HEK293 (cell line): ENCODE measurements around the gene EXOSC5.

Source experiments
- CTCF ChIA-PET: fragments of 350-600 bp; formaldehyde crosslinking; extraction: SDS; loops from one replicate; lab custom pipeline; 2021; ENCODE audit warnings: antibody characterized with exemption; lab: Yijun Ruan, JAX
- POLR2A ChIA-PET: fragments of 300-600 bp; formaldehyde crosslinking; extraction: SDS; loops from one replicate; lab custom pipeline; 2020; ENCODE audit warnings: antibody characterized with exemption, inconsistent platforms; lab: Yijun Ruan, JAX
- H3K27ac ChIP-seq: fragments of 200-500 bp; sonication (Bioruptor generic); 2 replicates; pipeline ENCODE4 v1.5.1; 2014; ENCODE audit warnings: low read depth, low read length, control low read depth, inconsistent platforms; ENCODE audit errors: extremely low read depth
- H3K36me3 ChIP-seq, 2 experiments: fragments of 200-500 bp in 1 of 2; sonication (Bioruptor generic) in 1 of 2; 1 replicate in 1 of 2; 2 replicates in 1 of 2; pipeline ENCODE4 v1.5.1; 2014 to 2017; ENCODE audit warnings: inconsistent platforms in 2 of 2, low read length in 2 of 2; ENCODE audit not compliant: control insufficient read depth in 2 of 2, insufficient read depth in 1 of 2
- H3K4me1 ChIP-seq: fragments of 200-500 bp; sonication (Bioruptor generic); 2 replicates; pipeline ENCODE4 v1.5.1; 2014; ENCODE audit warnings: mild to moderate bottlenecking, low read length, inconsistent platforms; ENCODE audit not compliant: control insufficient read depth, insufficient read depth
- H3K4me3 ChIP-seq: 2 replicates; pipeline ENCODE4 v1.5.1; 2011; ENCODE audit warnings: low read depth, mild to moderate bottlenecking, control low read depth, low read length, moderate library complexity
- H3K9me3 ChIP-seq: fragments of 200-500 bp; sonication (Bioruptor generic); 2 replicates; pipeline ENCODE4 v1.5.1; 2014; ENCODE audit warnings: low read depth, low read length, inconsistent platforms; ENCODE audit not compliant: control insufficient read depth, insufficient read depth
- KLF9 ChIP-seq: fragments of 450-650 bp; formaldehyde crosslinking; IDR thresholded peaks from 2 replicates; pipeline ENCODE4 v1.5.1; 2016; ENCODE audit warnings: missing biosample characterization, missing genetic modification characterization, low read depth
- RBAK ChIP-seq: fragments of 450-650 bp; formaldehyde crosslinking; IDR thresholded peaks from 2 replicates; pipeline ENCODE4 v1.5.1; 2016; ENCODE audit warnings: missing biosample characterization, missing genetic modification characterization
- TRIM28 ChIP-seq: IDR thresholded peaks from 2 replicates; pipeline ENCODE4 v1.6.1; 2011; ENCODE audit warnings: low read length, control low read depth, borderline replicate concordance
- ZFP69B ChIP-seq: fragments of 450-650 bp; formaldehyde crosslinking; IDR thresholded peaks from 2 replicates; pipeline ENCODE4 v1.5.1; 2016; ENCODE audit warnings: missing biosample characterization, missing genetic modification characterization
- ZNF10 ChIP-seq: fragments of 450-650 bp; formaldehyde crosslinking; IDR thresholded peaks from 2 replicates; pipeline ENCODE4 v1.5.1; 2017; ENCODE audit warnings: missing biosample characterization, missing genetic modification characterization
- ZNF202 ChIP-seq: fragments of 450-650 bp; formaldehyde crosslinking; IDR thresholded peaks from 2 replicates; pipeline ENCODE4 v1.5.1; 2016; ENCODE audit warnings: missing biosample characterization, missing genetic modification characterization, borderline replicate concordance
- ZNF211 ChIP-seq: fragments of 450-650 bp; formaldehyde crosslinking; IDR thresholded peaks from 2 replicates; pipeline ENCODE4 v1.5.1; 2016; ENCODE audit warnings: low read depth, missing biosample characterization, missing genetic modification characterization
- ZNF292 ChIP-seq: fragments of 450-650 bp; formaldehyde crosslinking; IDR thresholded peaks from 2 replicates; pipeline ENCODE4 v1.5.1; 2016; ENCODE audit warnings: low read depth, missing biosample characterization, missing genetic modification characterization, borderline replicate concordance
- ZNF335 ChIP-seq: fragments of 450-650 bp; formaldehyde crosslinking; conservative IDR thresholded peaks from 2 replicates; pipeline ENCODE4 v1.5.1; 2016; ENCODE audit warnings: missing biosample characterization, missing genetic modification characterization
- ZNF341 ChIP-seq: fragments of 450-650 bp; formaldehyde crosslinking; IDR thresholded peaks from 2 replicates; pipeline ENCODE4; 2016; ENCODE audit warnings: low read depth, missing biosample characterization, missing genetic modification characterization
- ZNF501 ChIP-seq: fragments of 450-650 bp; formaldehyde crosslinking; IDR thresholded peaks from 2 replicates; pipeline ENCODE4 v1.5.1; 2016; ENCODE audit warnings: missing biosample characterization, missing genetic modification characterization
- ZNF629 ChIP-seq: fragments of 450-650 bp; formaldehyde crosslinking; IDR thresholded peaks from 2 replicates; pipeline ENCODE4 v1.5.1; 2017; ENCODE audit warnings: missing biosample characterization, missing genetic modification characterization
- ZNF654 ChIP-seq: fragments of 450-650 bp; formaldehyde crosslinking; IDR thresholded peaks from 2 replicates; pipeline ENCODE4 v1.5.1; 2016; ENCODE audit warnings: low read depth, missing biosample characterization, missing genetic modification characterization
- ZNF76 ChIP-seq: fragments of 450-650 bp; formaldehyde crosslinking; IDR thresholded peaks from 2 replicates; pipeline ENCODE4; 2016; ENCODE audit warnings: low read depth, missing biosample characterization, missing genetic modification characterization, borderline replicate concordance
- ZNF837 ChIP-seq: fragments of 450-650 bp; formaldehyde crosslinking; IDR thresholded peaks from 2 replicates; pipeline ENCODE4 v1.5.1; 2016; ENCODE audit warnings: missing biosample characterization, missing genetic modification characterization
- ZNF843 ChIP-seq: fragments of 450-650 bp; formaldehyde crosslinking; IDR thresholded peaks from 2 replicates; pipeline ENCODE4 v1.5.1; 2016; ENCODE audit warnings: missing biosample characterization, missing genetic modification characterization
- TF ChIP-seq, protein P1 (sequence below): fragments of 450-650 bp; formaldehyde crosslinking; IDR thresholded peaks from 2 replicates; pipeline ENCODE4 v1.5.1; 2016; ENCODE audit warnings: missing biosample characterization, missing genetic modification characterization
- TF ChIP-seq, protein P2 (sequence below): fragments of 450-650 bp; formaldehyde crosslinking; optimal IDR thresholded peaks from 2 replicates; pipeline ENCODE3; 2016; ENCODE audit warnings: missing biosample characterization, mild to moderate bottlenecking, missing genetic modification characterization
- TF ChIP-seq, protein P3 (sequence below): fragments of 450-650 bp; formaldehyde crosslinking; IDR thresholded peaks from 2 replicates; pipeline ENCODE4 v1.5.1; 2017; ENCODE audit warnings: missing biosample characterization, missing genetic modification characterization
- TF ChIP-seq, protein P4 (sequence below): fragments of 450-650 bp; formaldehyde crosslinking; IDR thresholded peaks from 2 replicates; pipeline ENCODE4 v1.5.1; 2016; ENCODE audit warnings: missing biosample characterization, missing genetic modification characterization, borderline replicate concordance
- TF ChIP-seq, protein P5 (sequence below): fragments of 450-650 bp; formaldehyde crosslinking; IDR thresholded peaks from 2 replicates; pipeline ENCODE4; 2016; ENCODE audit warnings: missing biosample characterization, missing genetic modification characterization
- TF ChIP-seq, protein P6 (sequence below): fragments of 450-650 bp; formaldehyde crosslinking; IDR thresholded peaks from 2 replicates; pipeline ENCODE4 v1.5.1; 2016; ENCODE audit warnings: missing biosample characterization, missing genetic modification characterization

EXOSC5 gene

DNA sequence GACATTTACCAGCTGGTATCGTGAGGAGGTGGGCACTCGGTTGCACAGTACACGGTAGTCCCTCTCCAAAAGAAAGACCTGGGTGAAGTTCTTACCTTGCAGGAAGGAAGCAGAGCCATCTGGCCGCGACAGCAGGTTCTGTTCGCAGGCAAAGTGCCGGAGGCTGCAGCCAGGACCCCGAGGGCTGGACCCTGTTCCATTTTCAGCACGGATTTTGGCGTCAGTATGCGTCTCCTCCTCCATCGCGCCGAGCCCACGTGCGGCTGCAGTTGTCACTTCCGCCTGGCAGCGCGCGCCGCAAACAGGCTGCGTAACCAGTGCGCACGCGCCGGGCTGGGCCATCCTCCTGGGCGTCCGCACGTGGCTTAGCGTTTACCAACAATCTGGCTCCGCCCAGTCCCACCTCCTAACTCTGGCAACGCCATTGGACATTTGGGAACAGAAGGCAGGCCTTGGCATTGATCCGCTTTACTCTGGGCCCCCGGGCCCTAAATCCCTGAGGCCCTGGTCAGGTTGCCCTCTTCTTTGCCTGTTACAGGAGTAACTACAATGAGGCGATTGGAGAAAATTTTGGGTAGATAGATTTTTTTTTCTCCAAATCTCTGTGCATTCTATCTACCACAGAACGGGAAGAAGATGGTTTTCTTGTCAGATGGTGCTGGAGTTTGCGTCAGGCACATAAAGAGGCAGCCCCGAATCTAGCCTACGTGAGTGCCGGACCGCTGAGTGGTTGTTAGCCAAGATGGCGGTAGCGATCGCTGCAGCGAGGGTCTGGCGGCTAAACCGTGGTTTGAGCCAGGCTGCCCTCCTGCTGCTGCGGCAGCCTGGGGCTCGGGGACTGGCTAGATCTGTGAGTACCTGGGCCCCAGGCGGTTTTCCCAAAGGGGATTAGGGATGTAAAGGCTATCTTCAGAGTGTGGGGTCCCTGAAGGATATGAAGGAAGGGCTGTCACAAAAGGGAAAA is at the start of gene EXOSC5, which contains the start of gene BCKDHA (continued):
- TF ChIP-seq ZNF654 (tag by site-specific recombination) (no peak), ZNF335 (tag by site-specific recombination) (peak; percentile 100), ZNF629 (tag by site-specific recombination) (peak; percentile 76), KLF9 (tag by site-specific recombination) (peak; percentile 56), ZFP69B (tag by site-specific recombination) (peak; percentile 68; the same call in 1 of the 2 replicates), TRIM28 (no peak), ZNF292 (tag by site-specific recombination) (no peak), ZNF501 (tag by site-specific recombination) (peak; percentile 36), RBAK (tag by site-specific recombination) (0 out of 2 replicates have a peak, but pooled peaks have one; percentile 8), ZNF10 (peak; percentile 26; the same call in 1 of the 2 replicates)
- TF ChIP-seq, protein P1, sequence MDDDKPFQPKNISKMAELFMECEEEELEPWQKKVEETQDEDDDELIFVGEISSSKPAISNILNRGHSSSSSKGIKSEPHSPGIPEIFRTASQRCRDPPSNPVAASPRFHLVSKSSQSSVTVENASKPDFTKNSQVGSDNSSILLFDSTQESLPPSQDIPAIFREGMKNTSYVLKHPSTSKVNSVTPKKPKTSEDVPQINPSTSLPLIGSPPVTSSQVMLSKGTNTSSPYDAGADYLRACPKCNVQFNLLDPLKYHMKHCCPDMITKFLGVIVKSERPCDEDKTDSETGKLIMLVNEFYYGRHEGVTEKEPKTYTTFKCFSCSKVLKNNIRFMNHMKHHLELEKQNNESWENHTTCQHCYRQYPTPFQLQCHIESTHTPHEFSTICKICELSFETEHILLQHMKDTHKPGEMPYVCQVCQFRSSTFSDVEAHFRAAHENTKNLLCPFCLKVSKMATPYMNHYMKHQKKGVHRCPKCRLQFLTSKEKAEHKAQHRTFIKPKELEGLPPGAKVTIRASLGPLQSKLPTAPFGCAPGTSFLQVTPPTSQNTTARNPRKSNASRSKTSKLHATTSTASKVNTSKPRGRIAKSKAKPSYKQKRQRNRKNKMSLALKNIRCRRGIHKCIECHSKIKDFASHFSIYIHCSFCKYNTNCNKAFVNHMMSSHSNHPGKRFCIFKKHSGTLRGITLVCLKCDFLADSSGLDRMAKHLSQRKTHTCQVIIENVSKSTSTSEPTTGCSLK (tag by site-specific recombination), result no peak
- TF ChIP-seq, protein P2, sequence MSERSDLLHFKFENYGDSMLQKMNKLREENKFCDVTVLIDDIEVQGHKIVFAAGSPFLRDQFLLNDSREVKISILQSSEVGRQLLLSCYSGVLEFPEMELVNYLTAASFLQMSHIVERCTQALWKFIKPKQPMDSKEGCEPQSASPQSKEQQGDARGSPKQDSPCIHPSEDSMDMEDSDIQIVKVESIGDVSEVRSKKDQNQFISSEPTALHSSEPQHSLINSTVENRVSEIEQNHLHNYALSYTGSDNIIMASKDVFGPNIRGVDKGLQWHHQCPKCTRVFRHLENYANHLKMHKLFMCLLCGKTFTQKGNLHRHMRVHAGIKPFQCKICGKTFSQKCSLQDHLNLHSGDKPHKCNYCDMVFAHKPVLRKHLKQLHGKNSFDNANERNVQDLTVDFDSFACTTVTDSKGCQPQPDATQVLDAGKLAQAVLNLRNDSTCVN, result peak; percentile 74

DNA sequence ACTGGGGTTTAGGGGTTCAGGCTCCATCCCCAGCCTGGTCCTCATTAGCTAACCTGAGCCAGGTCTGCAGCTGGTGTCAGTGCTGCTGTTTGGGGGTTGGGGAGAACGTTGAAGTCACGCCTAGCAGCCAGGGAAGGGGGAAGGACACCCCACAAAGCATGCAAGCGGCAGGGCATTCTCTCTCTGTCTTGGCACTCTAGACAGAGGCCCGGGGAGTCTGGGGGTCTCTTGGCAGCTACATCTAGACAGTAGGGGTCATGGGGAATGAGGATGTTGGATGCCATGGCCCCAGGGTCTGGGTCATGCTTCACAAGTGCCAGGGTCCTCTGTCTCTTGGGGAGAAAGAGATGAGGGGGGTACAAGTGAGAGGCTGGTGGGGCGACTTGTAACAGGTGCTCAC is 48.4 kb upstream of the EXOSC5 start:
- no peaks in the 10 kb centered on the region for H3K4me1 ChIP-seq
- ChIA-PET POLR2A (interaction anchor here (0.6 kb wide), 1 partner anchor 123 kb away, joined by 3 read pairs; no protein-coding TSS in a partner anchor), CTCF (interaction anchor here (0.5 to 10.4 kb wide), 4 partner anchors 110 to 247 kb away, joined by 3 to 433 read pairs (median 4); no protein-coding TSS in a partner anchor)
- no peak overlapping the region for H3K4me3 ChIP-seq
- H3K36me3 ChIP-seq, result no peaks in the 10 kb centered on the region
- H3K9me3 ChIP-seq, result no peaks in the 10 kb centered on the region
- no peak overlapping the region for H3K27ac ChIP-seq
- TF ChIP-seq ZNF341 (tag by site-specific recombination) (no peak), ZNF837 (tag by site-specific recombination) (no peak), ZNF211 (tag by site-specific recombination) (no peak), ZNF843 (tag by site-specific recombination) (no peak), ZNF76 (tag by site-specific recombination) (no peak), ZNF202 (tag by site-specific recombination) (no peak)
- TF ChIP-seq, protein P3, sequence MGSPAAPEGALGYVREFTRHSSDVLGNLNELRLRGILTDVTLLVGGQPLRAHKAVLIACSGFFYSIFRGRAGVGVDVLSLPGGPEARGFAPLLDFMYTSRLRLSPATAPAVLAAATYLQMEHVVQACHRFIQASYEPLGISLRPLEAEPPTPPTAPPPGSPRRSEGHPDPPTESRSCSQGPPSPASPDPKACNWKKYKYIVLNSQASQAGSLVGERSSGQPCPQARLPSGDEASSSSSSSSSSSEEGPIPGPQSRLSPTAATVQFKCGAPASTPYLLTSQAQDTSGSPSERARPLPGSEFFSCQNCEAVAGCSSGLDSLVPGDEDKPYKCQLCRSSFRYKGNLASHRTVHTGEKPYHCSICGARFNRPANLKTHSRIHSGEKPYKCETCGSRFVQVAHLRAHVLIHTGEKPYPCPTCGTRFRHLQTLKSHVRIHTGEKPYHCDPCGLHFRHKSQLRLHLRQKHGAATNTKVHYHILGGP (tag by site-specific recombination), result no peak
- TF ChIP-seq, protein P4, sequence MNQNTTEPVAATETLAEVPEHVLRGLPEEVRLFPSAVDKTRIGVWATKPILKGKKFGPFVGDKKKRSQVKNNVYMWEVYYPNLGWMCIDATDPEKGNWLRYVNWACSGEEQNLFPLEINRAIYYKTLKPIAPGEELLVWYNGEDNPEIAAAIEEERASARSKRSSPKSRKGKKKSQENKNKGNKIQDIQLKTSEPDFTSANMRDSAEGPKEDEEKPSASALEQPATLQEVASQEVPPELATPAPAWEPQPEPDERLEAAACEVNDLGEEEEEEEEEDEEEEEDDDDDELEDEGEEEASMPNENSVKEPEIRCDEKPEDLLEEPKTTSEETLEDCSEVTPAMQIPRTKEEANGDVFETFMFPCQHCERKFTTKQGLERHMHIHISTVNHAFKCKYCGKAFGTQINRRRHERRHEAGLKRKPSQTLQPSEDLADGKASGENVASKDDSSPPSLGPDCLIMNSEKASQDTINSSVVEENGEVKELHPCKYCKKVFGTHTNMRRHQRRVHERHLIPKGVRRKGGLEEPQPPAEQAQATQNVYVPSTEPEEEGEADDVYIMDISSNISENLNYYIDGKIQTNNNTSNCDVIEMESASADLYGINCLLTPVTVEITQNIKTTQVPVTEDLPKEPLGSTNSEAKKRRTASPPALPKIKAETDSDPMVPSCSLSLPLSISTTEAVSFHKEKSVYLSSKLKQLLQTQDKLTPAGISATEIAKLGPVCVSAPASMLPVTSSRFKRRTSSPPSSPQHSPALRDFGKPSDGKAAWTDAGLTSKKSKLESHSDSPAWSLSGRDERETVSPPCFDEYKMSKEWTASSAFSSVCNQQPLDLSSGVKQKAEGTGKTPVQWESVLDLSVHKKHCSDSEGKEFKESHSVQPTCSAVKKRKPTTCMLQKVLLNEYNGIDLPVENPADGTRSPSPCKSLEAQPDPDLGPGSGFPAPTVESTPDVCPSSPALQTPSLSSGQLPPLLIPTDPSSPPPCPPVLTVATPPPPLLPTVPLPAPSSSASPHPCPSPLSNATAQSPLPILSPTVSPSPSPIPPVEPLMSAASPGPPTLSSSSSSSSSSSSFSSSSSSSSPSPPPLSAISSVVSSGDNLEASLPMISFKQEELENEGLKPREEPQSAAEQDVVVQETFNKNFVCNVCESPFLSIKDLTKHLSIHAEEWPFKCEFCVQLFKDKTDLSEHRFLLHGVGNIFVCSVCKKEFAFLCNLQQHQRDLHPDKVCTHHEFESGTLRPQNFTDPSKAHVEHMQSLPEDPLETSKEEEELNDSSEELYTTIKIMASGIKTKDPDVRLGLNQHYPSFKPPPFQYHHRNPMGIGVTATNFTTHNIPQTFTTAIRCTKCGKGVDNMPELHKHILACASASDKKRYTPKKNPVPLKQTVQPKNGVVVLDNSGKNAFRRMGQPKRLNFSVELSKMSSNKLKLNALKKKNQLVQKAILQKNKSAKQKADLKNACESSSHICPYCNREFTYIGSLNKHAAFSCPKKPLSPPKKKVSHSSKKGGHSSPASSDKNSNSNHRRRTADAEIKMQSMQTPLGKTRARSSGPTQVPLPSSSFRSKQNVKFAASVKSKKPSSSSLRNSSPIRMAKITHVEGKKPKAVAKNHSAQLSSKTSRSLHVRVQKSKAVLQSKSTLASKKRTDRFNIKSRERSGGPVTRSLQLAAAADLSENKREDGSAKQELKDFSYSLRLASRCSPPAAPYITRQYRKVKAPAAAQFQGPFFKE (tag by site-specific recombination), result no peak
- TF ChIP-seq, protein P5, sequence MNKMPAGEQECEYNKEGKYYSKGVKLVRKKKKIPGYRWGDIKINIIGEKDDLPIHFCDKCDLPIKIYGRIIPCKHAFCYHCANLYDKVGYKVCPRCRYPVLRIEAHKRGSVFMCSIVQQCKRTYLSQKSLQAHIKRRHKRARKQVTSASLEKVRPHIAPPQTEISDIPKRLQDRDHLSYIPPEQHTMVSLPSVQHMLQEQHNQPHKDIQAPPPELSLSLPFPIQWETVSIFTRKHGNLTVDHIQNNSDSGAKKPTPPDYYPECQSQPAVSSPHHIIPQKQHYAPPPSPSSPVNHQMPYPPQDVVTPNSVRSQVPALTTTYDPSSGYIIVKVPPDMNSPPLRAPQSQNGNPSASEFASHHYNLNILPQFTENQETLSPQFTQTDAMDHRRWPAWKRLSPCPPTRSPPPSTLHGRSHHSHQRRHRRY (tag by site-specific recombination), result no peak
- TF ChIP-seq, protein P6, sequence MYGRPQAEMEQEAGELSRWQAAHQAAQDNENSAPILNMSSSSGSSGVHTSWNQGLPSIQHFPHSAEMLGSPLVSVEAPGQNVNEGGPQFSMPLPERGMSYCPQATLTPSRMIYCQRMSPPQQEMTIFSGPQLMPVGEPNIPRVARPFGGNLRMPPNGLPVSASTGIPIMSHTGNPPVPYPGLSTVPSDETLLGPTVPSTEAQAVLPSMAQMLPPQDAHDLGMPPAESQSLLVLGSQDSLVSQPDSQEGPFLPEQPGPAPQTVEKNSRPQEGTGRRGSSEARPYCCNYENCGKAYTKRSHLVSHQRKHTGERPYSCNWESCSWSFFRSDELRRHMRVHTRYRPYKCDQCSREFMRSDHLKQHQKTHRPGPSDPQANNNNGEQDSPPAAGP (tag by site-specific recombination), result no peak
